ENCODE results near the gene ZNF546.

DNA sequence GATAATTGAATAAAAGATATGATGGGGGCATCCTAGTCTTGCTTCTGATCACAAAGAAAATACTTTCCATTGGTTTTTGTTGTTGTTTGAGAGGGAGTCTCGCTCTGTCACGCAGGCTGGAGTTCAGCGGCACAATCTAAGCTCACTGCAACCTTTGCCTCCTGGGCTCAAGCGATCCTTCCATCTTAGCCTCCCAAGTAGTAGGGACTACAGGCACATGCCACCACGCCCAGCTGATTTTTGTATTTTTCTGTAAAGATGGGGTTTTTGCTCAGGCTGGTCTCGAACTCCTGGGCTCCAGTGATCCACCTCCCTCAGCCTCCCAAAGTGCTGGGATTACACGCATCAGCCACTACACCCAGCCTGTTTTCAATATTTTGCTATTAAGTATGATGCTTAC is 42.9 kb upstream of the ZNF546 start:
- TF ChIP-seq, protein P1, sequence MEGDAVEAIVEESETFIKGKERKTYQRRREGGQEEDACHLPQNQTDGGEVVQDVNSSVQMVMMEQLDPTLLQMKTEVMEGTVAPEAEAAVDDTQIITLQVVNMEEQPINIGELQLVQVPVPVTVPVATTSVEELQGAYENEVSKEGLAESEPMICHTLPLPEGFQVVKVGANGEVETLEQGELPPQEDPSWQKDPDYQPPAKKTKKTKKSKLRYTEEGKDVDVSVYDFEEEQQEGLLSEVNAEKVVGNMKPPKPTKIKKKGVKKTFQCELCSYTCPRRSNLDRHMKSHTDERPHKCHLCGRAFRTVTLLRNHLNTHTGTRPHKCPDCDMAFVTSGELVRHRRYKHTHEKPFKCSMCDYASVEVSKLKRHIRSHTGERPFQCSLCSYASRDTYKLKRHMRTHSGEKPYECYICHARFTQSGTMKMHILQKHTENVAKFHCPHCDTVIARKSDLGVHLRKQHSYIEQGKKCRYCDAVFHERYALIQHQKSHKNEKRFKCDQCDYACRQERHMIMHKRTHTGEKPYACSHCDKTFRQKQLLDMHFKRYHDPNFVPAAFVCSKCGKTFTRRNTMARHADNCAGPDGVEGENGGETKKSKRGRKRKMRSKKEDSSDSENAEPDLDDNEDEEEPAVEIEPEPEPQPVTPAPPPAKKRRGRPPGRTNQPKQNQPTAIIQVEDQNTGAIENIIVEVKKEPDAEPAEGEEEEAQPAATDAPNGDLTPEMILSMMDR (IDR thresholded peaks at IDR 0.05) = no peak
- TF ChIP-seq POLR2A (IDR thresholded peaks at IDR 0.05) = no peak
